CD4-positive, alpha-beta T cell treated with Interleukin-2 at 100 ng/mL for 4 hours (primary cell): ENCODE measurements around the gene PPP1R13L.

Experiments used
- DNase-seq: peaks from one replicate; pipeline ENCODE4 v3.0.0-alpha.2; 2020; ENCODE audit warnings: low spot score

Gene PPP1R13L

GRCh38 chr19:45364696-45365095 is 40.2 kb downstream of the PPP1R13L start:
- no peak for DNase-seq

DNA sequence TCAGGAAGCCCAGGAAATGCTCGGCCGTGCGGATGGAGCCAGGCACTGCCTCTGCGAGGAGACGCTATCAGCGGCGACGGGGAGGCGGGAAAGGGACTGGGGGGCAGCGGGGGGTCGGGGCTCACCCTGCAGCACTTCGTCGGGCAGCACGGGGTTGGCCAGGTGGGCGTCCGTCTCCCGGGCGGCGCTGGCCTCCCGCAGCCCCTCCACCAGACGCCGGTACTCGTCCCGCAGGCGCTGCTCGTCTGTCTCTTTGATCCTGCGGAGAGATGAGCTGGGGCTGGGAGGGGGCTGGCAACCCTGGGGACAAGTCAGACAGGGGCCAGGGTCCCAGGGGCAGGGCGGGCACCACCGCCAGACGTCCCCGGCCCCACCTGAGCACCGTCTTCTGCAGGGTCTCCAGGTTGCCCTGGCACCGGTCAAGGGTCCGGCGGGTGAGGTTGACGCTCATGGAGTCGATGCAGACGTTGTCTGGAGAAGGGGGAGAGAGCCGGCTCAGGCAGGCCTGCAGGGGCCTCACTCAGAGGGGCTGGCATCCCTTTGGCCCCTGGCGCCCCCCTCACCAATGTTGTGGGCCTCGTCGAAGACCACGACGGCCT is 40.9 kb downstream of the PPP1R13L start:
- DNase-seq = no peak

DNA sequence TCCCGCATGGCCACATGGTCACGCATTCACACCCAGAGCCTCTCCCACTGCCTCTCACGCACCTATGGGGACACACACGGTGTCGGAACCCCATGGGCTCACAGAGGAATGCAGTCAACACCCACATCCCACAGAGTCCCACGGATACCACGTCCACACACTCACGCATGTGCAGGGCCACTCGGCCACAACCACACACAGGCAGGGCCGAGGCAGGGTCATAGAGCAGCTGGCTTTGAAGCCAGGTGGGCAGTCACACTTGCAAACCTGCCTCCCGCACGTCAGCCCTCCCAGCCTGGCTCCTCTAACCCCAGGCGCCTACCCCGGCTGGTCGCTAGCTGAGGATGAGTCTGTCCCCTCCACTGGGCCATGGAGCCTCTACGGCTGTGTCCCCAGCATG is 42.6 kb downstream of the PPP1R13L start:
- DNase-seq = no peak

GRCh38 chr19:45361608-45362007 is 43.3 kb downstream of the PPP1R13L start:
- no peak for DNase-seq

- no peak for DNase-seq
Observed at GRCh38 chr19:45358213-45358792, 46.6 kb downstream of the PPP1R13L start.

GRCh38 chr19:45357445-45357783 is 47.5 kb downstream of the PPP1R13L start:
- no peak for DNase-seq

DNA sequence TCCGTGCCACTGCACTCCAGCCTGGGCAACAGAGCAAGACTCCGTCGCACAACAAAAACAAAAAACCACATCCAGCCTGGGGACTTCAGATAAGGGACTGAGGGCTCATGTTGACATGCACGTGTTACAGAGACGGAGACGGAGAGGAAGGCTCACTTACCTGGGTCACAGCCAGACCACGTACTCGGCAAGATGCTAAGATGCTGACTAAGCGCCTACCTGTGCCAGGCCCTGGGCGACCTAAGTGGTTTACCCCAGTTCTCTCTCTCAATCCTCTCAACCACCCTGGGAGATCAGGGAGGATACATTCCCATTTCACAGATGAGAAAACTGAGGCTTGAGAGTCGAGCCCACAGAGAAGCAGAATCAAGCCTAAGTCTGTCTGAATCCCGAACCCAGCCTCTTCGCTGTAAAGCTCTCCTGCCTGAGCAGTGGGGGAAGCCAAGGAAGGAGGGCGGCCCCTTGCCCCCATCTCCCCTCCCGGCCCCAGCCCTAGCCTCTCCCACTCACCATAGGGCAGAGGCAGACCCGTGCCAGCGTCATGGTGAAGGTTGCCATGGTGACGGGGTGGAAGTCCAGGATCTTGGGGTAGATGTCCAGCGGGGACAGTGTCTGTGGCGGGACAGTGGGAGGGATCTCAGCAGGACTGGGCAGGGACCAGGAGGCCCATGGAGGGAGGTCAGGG is 48.0 kb downstream of the PPP1R13L start:
- no peak for DNase-seq

GRCh38 chr19:45355910-45356309 is 49.0 kb downstream of the PPP1R13L start:
- DNase-seq = no peak

DNA sequence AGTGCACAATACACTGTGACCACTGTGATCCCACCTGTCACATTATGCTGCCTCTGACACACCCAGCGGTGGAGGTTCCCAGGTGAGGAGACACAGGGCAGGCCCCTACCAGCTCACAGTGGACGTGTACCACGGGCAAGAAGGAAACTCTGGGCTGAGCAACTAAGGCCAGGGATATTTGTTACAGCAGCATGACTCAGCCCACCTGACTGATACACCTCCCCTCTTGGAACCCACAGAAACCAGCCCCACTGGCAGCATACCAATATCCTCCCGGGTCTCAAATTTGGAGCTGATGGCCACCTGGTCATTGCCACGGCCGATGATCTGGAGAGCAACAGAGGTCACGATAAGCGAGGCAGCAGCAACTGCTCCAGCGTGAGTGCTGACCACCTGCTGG is 49.5 kb downstream of the PPP1R13L start:
- no peak for DNase-seq

GRCh38 chr19:45354241-45354842 is 50.5 kb downstream of the PPP1R13L start:
- DNase-seq = no peak

DNA sequence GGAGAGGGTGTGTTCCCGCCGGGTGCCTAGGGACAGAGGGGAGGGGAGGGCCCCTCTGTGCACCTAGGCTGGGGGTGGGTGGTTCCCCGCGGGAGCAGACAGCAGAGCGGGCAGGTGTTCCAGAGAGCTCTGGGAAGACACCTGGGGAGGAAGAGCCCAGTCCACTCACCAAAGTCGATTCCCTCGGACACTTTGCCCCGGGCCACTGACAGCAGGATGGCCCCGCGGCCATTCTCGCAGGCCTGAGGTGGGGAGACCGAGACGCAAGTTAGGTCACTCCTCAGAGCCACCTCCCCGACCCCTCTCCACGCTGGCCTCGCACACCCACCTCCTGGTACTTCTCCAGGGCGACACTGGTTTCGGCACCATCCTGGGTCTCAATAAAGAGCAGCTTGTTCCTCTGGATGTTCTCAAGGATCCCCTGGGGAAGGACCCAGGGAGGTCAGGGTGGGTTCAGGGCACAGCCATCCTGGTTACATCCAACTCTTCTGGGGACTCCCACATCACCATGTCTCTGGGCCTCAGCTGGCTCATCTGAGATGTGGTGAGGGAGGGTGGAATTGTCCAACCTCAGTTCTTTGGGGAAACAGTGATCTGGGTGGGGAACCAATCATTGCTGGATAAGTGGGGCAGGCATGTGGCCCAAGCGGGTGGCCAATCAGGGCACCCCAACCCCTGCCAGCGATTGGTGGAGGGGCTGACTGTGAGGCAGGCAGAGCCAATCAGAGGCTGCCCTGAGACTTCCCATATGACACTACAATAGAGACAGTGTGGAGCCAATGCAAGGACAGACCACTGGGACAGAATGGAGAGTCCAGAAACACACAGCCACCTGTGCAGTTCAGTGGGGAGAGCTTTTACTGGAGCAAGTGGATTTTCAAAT is 51.7 kb downstream of the PPP1R13L start:
- no peak for DNase-seq

GRCh38 chr19:45352471-45352870 is 52.4 kb downstream of the PPP1R13L start:
- no peak for DNase-seq

DNA sequence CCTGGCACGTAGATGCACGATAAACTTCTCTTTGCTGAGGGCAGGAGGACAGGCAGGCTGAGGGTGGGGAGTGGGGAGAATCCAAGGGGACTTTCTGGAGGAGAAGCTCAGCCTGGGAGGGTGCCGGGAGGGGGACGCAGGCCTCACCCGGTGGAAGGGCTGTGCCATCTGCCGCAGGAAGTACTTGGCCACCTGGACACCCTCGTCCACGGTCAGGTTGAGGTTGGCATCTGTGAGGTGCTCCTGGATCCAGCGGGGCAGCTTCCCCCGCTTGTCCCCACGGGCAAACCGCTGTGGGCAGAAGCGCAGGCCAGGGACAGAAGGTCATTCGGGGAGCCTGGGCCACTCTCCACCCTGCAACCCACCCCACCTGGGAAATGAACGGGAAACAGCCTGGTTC is 52.8 kb downstream of the PPP1R13L start:
- DNase-seq = no peak

- DNase-seq = no peak
Observed at GRCh38 chr19:45351401-45351952, 53.4 kb downstream of the PPP1R13L start.

DNA sequence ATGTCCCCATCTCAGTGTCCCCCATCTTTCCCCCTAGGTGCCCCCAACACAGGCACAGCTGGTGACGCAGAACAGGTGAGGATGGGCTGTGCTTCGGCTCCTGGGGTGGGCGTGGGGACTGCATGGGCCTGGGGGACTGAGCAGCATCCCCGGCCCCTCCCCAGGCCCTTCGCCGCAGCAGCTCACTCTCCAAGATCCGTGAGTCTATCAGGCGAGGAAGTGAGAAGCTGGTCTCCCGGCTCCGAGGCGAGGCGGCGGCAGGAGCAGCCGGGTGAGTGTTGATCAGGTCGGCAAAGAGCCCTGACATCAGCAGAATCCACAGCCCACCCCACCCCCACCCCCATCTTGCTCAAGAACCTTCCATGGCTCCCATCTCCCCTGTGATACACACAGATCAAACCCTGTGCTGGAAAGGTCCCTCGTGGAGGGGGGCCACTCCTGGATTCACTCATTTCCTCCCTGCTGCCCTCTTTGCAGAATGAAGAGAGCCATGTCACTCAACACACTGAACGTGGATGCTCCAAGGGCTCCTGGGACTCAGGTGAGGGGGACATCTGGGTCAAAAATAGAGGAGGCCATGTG is 54.3 kb downstream of the PPP1R13L start:
- DNase-seq = no peak

GRCh38 chr19:45349430-45349941 is 55.4 kb downstream of the PPP1R13L start:
- no peak for DNase-seq

GRCh38 chr19:45349126-45349415 is 55.8 kb downstream of the PPP1R13L start:
- no peak for DNase-seq

DNA sequence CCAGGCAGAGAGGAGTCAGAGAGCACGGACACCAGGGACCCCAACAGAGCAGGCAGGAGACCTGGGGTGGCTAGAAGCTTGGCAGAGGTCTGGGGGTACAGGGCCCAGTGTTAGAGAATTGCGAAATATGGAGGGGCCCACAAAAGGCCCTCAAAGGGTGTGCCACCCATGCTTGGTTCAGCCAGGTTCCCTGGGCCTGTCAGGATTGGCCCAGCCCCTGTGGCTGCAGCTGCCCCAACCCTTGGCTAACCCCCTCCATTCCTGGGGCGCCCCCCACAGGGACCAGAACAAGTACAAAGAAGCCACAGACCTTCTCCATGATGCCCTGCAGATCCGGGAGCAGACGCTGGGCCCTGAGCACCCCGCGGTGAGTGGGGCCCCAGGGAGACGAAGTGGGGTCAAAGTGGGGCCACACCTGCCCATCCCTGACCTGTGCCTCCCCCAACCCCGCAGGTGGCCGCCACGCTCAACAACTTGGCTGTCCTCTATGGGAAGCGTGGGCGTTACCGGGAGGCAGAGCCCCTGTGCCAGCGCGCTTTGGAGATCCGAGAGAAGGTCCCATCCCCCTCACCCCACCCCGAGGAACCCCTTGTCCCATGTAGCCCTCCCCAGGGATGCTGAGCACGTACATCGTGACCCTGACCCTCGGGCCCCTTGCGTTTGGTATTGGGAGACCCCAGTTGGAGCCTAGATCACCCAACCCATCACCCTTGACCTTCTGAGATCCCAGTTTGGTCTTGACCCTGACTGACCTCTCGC is 56.3 kb downstream of the PPP1R13L start:
- DNase-seq = no peak

GRCh38 chr19:45347570-45348366 is 57.1 kb downstream of the PPP1R13L start:
- no peak for DNase-seq

DNA sequence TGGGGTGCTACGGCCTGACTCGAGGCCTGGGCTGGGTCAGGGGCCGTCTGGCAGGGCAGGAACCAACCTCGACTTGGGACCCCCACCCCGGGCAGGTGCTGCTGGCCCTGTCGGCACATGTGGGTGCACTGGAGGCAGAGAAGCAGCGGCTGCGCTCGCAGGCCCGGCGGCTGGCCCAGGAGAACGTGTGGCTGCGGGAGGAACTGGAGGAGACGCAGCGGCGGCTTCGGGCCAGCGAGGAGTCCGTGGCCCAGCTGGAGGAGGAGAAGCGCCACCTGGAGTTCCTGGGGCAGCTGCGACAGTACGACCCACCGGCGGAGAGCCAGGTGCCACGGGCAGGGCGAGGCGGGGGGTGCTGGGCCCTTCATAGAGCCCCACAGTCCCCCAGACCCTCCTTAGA is 58.4 kb downstream of the PPP1R13L start:
- no peak for DNase-seq
